ENCODE data around the gene GALP. TPM values are rescaled to one million over a fixed set of nuclear protein-coding genes. Genes with fewer than 3 reads are reported as not detected.

GALP gene
- total and polyA plus RNA-seq, 2 experiments from 2014 or later, result not detected

- TF ChIP-seq CTCF (conservative IDR thresholded peaks at IDR 0.05; ENCODE audit: low read depth in 2 of 2), result no peak
- no peak for TF ChIP-seq EZH2phosphoT487 (IDR thresholded peaks at IDR 0.05; ENCODE audit: unreplicated experiment)
Measured at GRCh38 chr19:56142087-56142787, 33.6 kb upstream of the GALP start (continued).

DNA sequence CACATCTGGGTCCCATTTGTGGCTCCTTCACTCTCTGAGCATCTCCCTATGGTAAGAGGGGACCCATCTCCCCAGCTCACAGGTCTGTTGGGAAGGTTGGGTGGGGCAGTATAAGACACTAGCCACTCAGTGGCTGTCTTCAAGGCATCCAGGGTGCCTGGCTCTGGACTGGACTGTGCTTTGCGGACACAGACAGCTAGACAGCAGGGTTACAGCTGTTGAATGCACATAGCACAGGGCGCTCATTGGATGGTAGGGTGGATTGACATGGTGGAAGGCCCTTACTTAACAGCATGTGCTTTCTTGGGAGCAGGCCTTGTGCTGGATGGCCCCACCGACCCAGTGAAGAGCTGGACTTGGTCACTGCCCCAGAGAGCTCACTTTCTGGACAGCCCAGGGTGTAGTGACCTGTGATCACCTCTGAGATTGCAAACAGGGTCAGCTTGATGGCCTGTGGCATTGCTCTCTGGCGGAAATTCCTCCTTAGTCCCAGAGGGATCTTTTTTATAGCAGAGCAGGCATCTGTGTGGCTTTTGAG is 32.8 kb upstream of the GALP start:
- peaks cover 24% of the 10 kb centered on the region for H3K4me1 Mint-ChIP-seq
- no peak overlapping the region for H3K4me3 ChIP-seq
- peaks cover 7% of the 10 kb centered on the region; the same call in 1 of the 2 replicates for H4K20me1 ChIP-seq (replicated peaks; ENCODE audit: insufficient read depth)
- H3K27ac ChIP-seq (ENCODE audit: low read depth), result no peak overlapping the region
- no peaks in the 10 kb centered on the region; the same call in 1 of the 2 replicates for H3K36me3 ChIP-seq (ENCODE audit: insufficient read depth)
- ATAC-seq, result no peak
- H2AFZ ChIP-seq, result no peak overlapping the region
- H3K27ac Mint-ChIP-seq, result peak overlapping the region; percentile 44; the same call in 1 of the 2 replicates
- no peaks in the 10 kb centered on the region for H3K9me3 Mint-ChIP-seq
- H3K9me2 ChIP-seq (ENCODE audit: insufficient read depth), result no peaks in the 10 kb centered on the region
- H3K4me2 ChIP-seq, result no peak overlapping the region
- H3K79me2 ChIP-seq (replicated peaks; ENCODE audit: insufficient read depth), result peaks cover 41% of the 10 kb centered on the region
- DNase-seq (ENCODE audit: low spot score), result no peak
- TF ChIP-seq, protein P1, sequence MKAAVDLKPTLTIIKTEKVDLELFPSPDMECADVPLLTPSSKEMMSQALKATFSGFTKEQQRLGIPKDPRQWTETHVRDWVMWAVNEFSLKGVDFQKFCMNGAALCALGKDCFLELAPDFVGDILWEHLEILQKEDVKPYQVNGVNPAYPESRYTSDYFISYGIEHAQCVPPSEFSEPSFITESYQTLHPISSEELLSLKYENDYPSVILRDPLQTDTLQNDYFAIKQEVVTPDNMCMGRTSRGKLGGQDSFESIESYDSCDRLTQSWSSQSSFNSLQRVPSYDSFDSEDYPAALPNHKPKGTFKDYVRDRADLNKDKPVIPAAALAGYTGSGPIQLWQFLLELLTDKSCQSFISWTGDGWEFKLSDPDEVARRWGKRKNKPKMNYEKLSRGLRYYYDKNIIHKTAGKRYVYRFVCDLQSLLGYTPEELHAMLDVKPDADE (IDR thresholded peaks at IDR 0.05), result no peak
- TF ChIP-seq CTCF (conservative IDR thresholded peaks at IDR 0.05; ENCODE audit: low read depth in 2 of 2) (no peak), EZH2 (IDR thresholded peaks at IDR 0.05; ENCODE audit: low read depth, unreplicated experiment) (no peak), ZNF331 (CRISPR knock-in tag; IDR thresholded peaks at IDR 0.05; ENCODE audit: low read depth) (no peak), ZNF462 (CRISPR knock-in tag; IDR thresholded peaks at IDR 0.05) (no peak), JUNB (IDR thresholded peaks at IDR 0.05; ENCODE audit: unreplicated experiment) (no peak)
- peak overlapping the region; percentile 78; the same call in 1 of the 3 replicates for H3K4me3 Mint-ChIP-seq
- no peaks in the 10 kb centered on the region; the same call in 1 of the 2 replicates for H3F3A ChIP-seq (replicated peaks; ENCODE audit: low read depth)
- peaks cover 14% of the 10 kb centered on the region for H3K4me1 ChIP-seq (ENCODE audit: insufficient read depth)
- peaks cover 11% of the 10 kb centered on the region for H3K36me3 Mint-ChIP-seq (ENCODE audit: low read depth)
- H3K27me3 ChIP-seq (ENCODE audit: insufficient read depth), result no peaks in the 10 kb centered on the region
- H3K27me3 Mint-ChIP-seq (ENCODE audit: insufficient read depth, low read depth, poor library complexity), result peaks cover 9% of the 10 kb centered on the region
